Measurements from ENCODE around the gene BHMT. TPM values are rescaled to one million over a fixed set of nuclear protein-coding genes. Genes with fewer than 3 reads are reported as not detected.

BHMT gene
- total and polyA plus RNA-seq, 2 experiments from 2014 or later: 2.6 to 4.2 TPM

GRCh38 chr5:79136618-79137017 lies 25.0 kb downstream of the BHMT start:
- H3F3A ChIP-seq (replicated peaks; ENCODE audit: low read depth): 0 out of 2 replicates have a peak, but pooled peaks cover 5% of the 10 kb centered on the region
- no peaks in the 10 kb centered on the region for H4K20me1 ChIP-seq (replicated peaks; ENCODE audit: insufficient read depth)
- no peak overlapping the region for H3K27ac ChIP-seq (ENCODE audit: low read depth)
- Mint-ChIP-seq H3K4me1 (peaks cover 12% of the 10 kb centered on the region), H3K27ac (no peak overlapping the region), H3K4me3 (no peak overlapping the region), H3K27me3 (ENCODE audit: insufficient read depth, low read depth, poor library complexity) (peaks cover 2% of the 10 kb centered on the region), H3K36me3 (ENCODE audit: low read depth) (peaks cover 7% of the 10 kb centered on the region), H3K9me3 (peaks cover 12% of the 10 kb centered on the region)
- peaks cover 14% of the 10 kb centered on the region for H3K4me1 ChIP-seq (ENCODE audit: insufficient read depth)
- no peaks in the 10 kb centered on the region for H3K27me3 ChIP-seq (ENCODE audit: insufficient read depth)
- H3K9me2 ChIP-seq (ENCODE audit: insufficient read depth): no peaks in the 10 kb centered on the region; the same call in 1 of the 2 replicates
- H3K4me3 ChIP-seq: no peak overlapping the region
- ATAC-seq (no peak), DNase-seq (ENCODE audit: low spot score) (no peak)
- no peak for TF ChIP-seq POLR2AphosphoS5 (IDR thresholded peaks at IDR 0.05; ENCODE audit: low read depth)
- no peak for TF ChIP-seq ZNF331 (CRISPR knock-in tag; IDR thresholded peaks at IDR 0.05; ENCODE audit: low read depth)
- H3K36me3 ChIP-seq (ENCODE audit: insufficient read depth): no peaks in the 10 kb centered on the region
- no peaks in the 10 kb centered on the region for H3K79me2 ChIP-seq (replicated peaks; ENCODE audit: insufficient read depth)
- no peak overlapping the region for H3K4me2 ChIP-seq
- peak overlapping the region; percentile 67; the same call in 1 of the 2 replicates for H2AFZ ChIP-seq

- ATAC-seq: no peak
- Mint-ChIP-seq H3K27ac (no peak overlapping the region), H3K27me3 (ENCODE audit: insufficient read depth, low read depth, poor library complexity) (no peaks in the 10 kb centered on the region), H3K36me3 (ENCODE audit: low read depth) (peaks cover 7% of the 10 kb centered on the region), H3K4me3 (no peak overlapping the region), H3K4me1 (peaks cover 12% of the 10 kb centered on the region), H3K9me3 (peaks cover 12% of the 10 kb centered on the region)
- no peak overlapping the region for H2AFZ ChIP-seq
- H3K4me1 ChIP-seq (ENCODE audit: insufficient read depth): peaks cover 4% of the 10 kb centered on the region
- peaks cover 5% of the 10 kb centered on the region; the same call in 1 of the 2 replicates for H3F3A ChIP-seq (replicated peaks; ENCODE audit: low read depth)
- H3K9me2 ChIP-seq (ENCODE audit: insufficient read depth): peaks cover 19% of the 10 kb centered on the region
- H3K27me3 ChIP-seq (ENCODE audit: insufficient read depth): no peaks in the 10 kb centered on the region
- H3K4me2 ChIP-seq: no peak overlapping the region
- no peaks in the 10 kb centered on the region for H4K20me1 ChIP-seq (replicated peaks; ENCODE audit: insufficient read depth)
- H3K4me3 ChIP-seq: no peak overlapping the region
- H3K79me2 ChIP-seq (replicated peaks; ENCODE audit: insufficient read depth): no peaks in the 10 kb centered on the region
- H3K27ac ChIP-seq (ENCODE audit: low read depth): no peak overlapping the region
- DNase-seq (ENCODE audit: low spot score): no peak
- no peaks in the 10 kb centered on the region for H3K36me3 ChIP-seq (ENCODE audit: insufficient read depth)
- TF ChIP-seq JUNB (IDR thresholded peaks at IDR 0.05; ENCODE audit: unreplicated experiment): no peak
- TF ChIP-seq CTCF (conservative IDR thresholded peaks at IDR 0.05; ENCODE audit: low read depth in 2 of 2): no peak
- TF ChIP-seq EZH2phosphoT487 (IDR thresholded peaks at IDR 0.05; ENCODE audit: unreplicated experiment): no peak
- no peak for TF ChIP-seq REST (IDR thresholded peaks at IDR 0.05; ENCODE audit: unreplicated experiment)
- no peak for TF ChIP-seq STAT1 (IDR thresholded peaks at IDR 0.05; ENCODE audit: unreplicated experiment)
- no peak for TF ChIP-seq EZH2 (IDR thresholded peaks at IDR 0.05; ENCODE audit: low read depth, unreplicated experiment)
- no peak for TF ChIP-seq ETS1 (IDR thresholded peaks at IDR 0.05)
- no peak for TF ChIP-seq ZNF462 (CRISPR knock-in tag; IDR thresholded peaks at IDR 0.05)
These were observed 28.9 kb downstream of the BHMT start for GRCh38 chr5:79140553-79140952.

All from GM23338 (cell line).